WTC11 (cell line): ENCODE results near the gene COL4A2.

ENCODE experiments used
- CTCF ChIP-seq: fragments of 200-600 bp; IDR thresholded peaks from 2 replicates; pipeline ENCODE4 v1.8.0; 2022; ENCODE audit warnings: antibody characterized with exemption
- ELF4 ChIP-seq: sonication (generic); formaldehyde crosslinking; IDR thresholded peaks from 2 replicates; pipeline ENCODE4 v1.8.1; 2022; ENCODE audit warnings: low read depth, mild to moderate bottlenecking, moderate library complexity, missing genetic modification reagents
- ERG ChIP-seq: fragments of 250-450 bp; sonication (Bioruptor Pico); IDR thresholded peaks from 2 replicates; pipeline ENCODE4 v1.8.0; 2021; ENCODE audit warnings: mild to moderate bottlenecking
- MYBL2 ChIP-seq: sonication (generic); formaldehyde crosslinking; IDR thresholded peaks from 2 replicates; pipeline ENCODE4 v1.8.1; 2023; ENCODE audit warnings: mild to moderate bottlenecking, moderate library complexity, missing genetic modification reagents
- ZNF281 ChIP-seq: sonication (generic); formaldehyde crosslinking; IDR thresholded peaks from 2 replicates; pipeline ENCODE4 v1.8.0; 2023; ENCODE audit warnings: mild to moderate bottlenecking, missing genetic modification reagents

GRCh38 chr13:110475117-110475516, 168.0 kb downstream of the COL4A2 start:
- TF ChIP-seq ERG (CRISPR knock-in tag) (no peak), MYBL2 (no peak), ZNF281 (CRISPR knock-in tag) (no peak), ELF4 (no peak), CTCF (no peak)
